ENCODE measurements around the gene DPY19L1.
"Not testable (repeated sequence)": the region's sequence is repeated elsewhere in the genome, so short reads cannot be mapped to it uniquely, and the experiment has no call there.

DNA sequence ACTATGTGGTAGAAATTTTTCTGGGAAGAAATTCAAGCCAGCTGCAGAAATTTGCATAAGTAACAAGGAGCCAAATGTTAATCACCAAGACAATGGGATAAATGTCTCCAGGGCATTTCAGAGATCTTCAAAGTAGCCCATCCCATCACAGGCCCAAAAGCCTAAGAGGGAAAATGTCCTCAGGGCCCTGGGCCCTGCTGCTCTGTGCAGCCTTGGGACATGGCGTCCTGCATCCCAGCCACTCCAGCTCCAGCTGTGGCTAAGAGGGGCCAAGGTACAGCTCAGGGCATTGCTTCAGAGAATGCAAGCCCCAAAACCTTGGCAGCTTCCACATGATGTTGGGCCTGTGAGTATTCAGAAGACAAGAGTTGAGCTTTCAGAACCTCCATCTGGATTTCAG lies 31.8 kb upstream of the DPY19L1 start:
- TF ChIP-seq, protein P1, sequence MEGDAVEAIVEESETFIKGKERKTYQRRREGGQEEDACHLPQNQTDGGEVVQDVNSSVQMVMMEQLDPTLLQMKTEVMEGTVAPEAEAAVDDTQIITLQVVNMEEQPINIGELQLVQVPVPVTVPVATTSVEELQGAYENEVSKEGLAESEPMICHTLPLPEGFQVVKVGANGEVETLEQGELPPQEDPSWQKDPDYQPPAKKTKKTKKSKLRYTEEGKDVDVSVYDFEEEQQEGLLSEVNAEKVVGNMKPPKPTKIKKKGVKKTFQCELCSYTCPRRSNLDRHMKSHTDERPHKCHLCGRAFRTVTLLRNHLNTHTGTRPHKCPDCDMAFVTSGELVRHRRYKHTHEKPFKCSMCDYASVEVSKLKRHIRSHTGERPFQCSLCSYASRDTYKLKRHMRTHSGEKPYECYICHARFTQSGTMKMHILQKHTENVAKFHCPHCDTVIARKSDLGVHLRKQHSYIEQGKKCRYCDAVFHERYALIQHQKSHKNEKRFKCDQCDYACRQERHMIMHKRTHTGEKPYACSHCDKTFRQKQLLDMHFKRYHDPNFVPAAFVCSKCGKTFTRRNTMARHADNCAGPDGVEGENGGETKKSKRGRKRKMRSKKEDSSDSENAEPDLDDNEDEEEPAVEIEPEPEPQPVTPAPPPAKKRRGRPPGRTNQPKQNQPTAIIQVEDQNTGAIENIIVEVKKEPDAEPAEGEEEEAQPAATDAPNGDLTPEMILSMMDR (IDR thresholded peaks at IDR 0.05; ENCODE audit: insufficient read depth, low read depth, low read length), result not testable (repeated sequence)
- TF ChIP-seq EZH2 (IDR thresholded peaks at IDR 0.05; ENCODE audit: insufficient read depth, low read length), result not testable (repeated sequence)

Measured in astrocyte (in vitro differentiated cells and primary cell).